ENCODE measurements around the gene TRAPPC1. TPM values are rescaled to one million over a fixed set of nuclear protein-coding genes. Genes with fewer than 3 reads are reported as not detected.
A peak's percentile ranks its signal among the peaks of the same experiment; 100 is the strongest.

Gene TRAPPC1
- total RNA-seq, 2 donors from 2014 or later: 57.9 to 70.9 TPM

GRCh38 chr17:7915611-7916384 lies 15.9 kb downstream of the TRAPPC1 start, which contains the start of gene RNF227:
Gene RNF227, minus strand, starts transcription at chr17:7916289. Its CDS starts 94 bp downstream, at chr17:7916195.
- H3K27ac ChIP-seq: peak within 1 kb of the TSS; percentile 90 to 95
- peaks cover 0 to 4% of the 10 kb centered on the region in 2 donors for H3K36me3 ChIP-seq
- intact Hi-C loops (cut with DNase I): no loop called here
- peaks cover 7% of the 10 kb centered on the region for H3K4me1 ChIP-seq (replicated peaks)
- H3K4me3 ChIP-seq: peak within 1 kb of the TSS; percentile 47 to 51
- TF ChIP-seq CTCF (IDR thresholded peaks at IDR 0.05) (peak in 2 of 4 experiments; percentile 23 to 26), POLR2AphosphoS5 (IDR thresholded peaks at IDR 0.05) (peak; percentile 77), POLR2A (IDR thresholded peaks at IDR 0.05) (peak; percentile 36)
- WGBS: 2% methylated on average over 85 of the region's 100 CpGs
- H3K9me3 ChIP-seq: no peaks in the 10 kb centered on the region
- DNase-seq (ENCODE audit: low spot score): peak; percentile 91
- H3K27me3 ChIP-seq (replicated peaks; ENCODE audit: insufficient read depth): no peaks in the 10 kb centered on the region

GRCh38 chr17:7915179-7915610 lies 16.6 kb downstream of the TRAPPC1 start:
- H3K27me3 ChIP-seq (replicated peaks; ENCODE audit: insufficient read depth): no peaks in the 10 kb centered on the region
- H3K4me1 ChIP-seq (replicated peaks): peaks cover 7% of the 10 kb centered on the region
- 2% methylated on average over 15 of the region's 15 CpGs for WGBS
- no peak for TF ChIP-seq POLR2A (IDR thresholded peaks at IDR 0.05)
- no peak for TF ChIP-seq POLR2AphosphoS5 (IDR thresholded peaks at IDR 0.05)
- TF ChIP-seq CTCF (IDR thresholded peaks at IDR 0.05): no peak
- no peaks in the 10 kb centered on the region for H3K9me3 ChIP-seq
- peak; percentile 59 for DNase-seq (ENCODE audit: low spot score)
- H3K36me3 ChIP-seq: peaks cover 2 to 10% of the 10 kb centered on the region in 2 donors
- intact Hi-C loops (cut with DNase I): no loop called here
- peak overlapping the region; percentile 47 to 51 for H3K4me3 ChIP-seq
- H3K27ac ChIP-seq: peak overlapping the region; percentile 90 to 95

- intact Hi-C loops (cut with DNase I): loop anchor here (2.0 to 5.0 kb wide), 2 partner anchors 76 to 144 kb away; no protein-coding TSS in a partner anchor
- peak; percentile 35 for DNase-seq (ENCODE audit: low spot score)
- H3K4me1 ChIP-seq (replicated peaks): peaks cover 7% of the 10 kb centered on the region
Measured at GRCh38 chr17:7912927-7913524, 18.7 kb downstream of the TRAPPC1 start.

GRCh38 chr17:7911116-7911515 lies 20.6 kb downstream of the TRAPPC1 start:
- TF ChIP-seq CTCF (IDR thresholded peaks at IDR 0.05) (no peak), POLR2A (IDR thresholded peaks at IDR 0.05) (no peak), POLR2AphosphoS5 (IDR thresholded peaks at IDR 0.05) (no peak)
- intact Hi-C loops (cut with DNase I): loop anchor here (5.0 kb wide), 1 partner anchor 146 kb away; no protein-coding TSS in a partner anchor
- Histone ChIP-seq H3K9me3 (no peaks in the 10 kb centered on the region), H3K36me3 (peaks cover 35 to 40% of the 10 kb centered on the region in 2 donors), H3K27me3 (replicated peaks; ENCODE audit: insufficient read depth) (no peaks in the 10 kb centered on the region), H3K27ac (no peak overlapping the region), H3K4me1 (replicated peaks) (peaks cover under 1% of the 10 kb centered on the region), H3K4me3 (no peak overlapping the region)
- WGBS: 66% methylated on average over 9 of the region's 9 CpGs
- DNase-seq (ENCODE audit: low spot score): no peak

More at GRCh38 chr17:7912927-7913524, 18.7 kb downstream of the TRAPPC1 start:
- WGBS: 35% methylated on average over 3 of the region's 3 CpGs
- Histone ChIP-seq H3K27ac (peak overlapping the region in 1 of 2 donors; percentile 39), H3K27me3 (replicated peaks; ENCODE audit: insufficient read depth) (no peaks in the 10 kb centered on the region), H3K36me3 (peaks cover 20 to 24% of the 10 kb centered on the region in 2 donors), H3K9me3 (no peaks in the 10 kb centered on the region), H3K4me3 (no peak overlapping the region)
- peak; percentile 27 to 73 (median 54) for TF ChIP-seq CTCF (IDR thresholded peaks at IDR 0.05)
- no peak for TF ChIP-seq POLR2A (IDR thresholded peaks at IDR 0.05)
- TF ChIP-seq POLR2AphosphoS5 (IDR thresholded peaks at IDR 0.05): peak; percentile 50

Measured in prostate gland (tissue), 2 donors.